Measurements from ENCODE around the gene BCR. TPM values are rescaled to one million over a fixed set of nuclear protein-coding genes. Genes with fewer than 3 reads are reported as not detected.

The BCR gene
- total RNA-seq, 2 experiments from 2014 or later, result 42.2 to 51.3 TPM

DNA sequence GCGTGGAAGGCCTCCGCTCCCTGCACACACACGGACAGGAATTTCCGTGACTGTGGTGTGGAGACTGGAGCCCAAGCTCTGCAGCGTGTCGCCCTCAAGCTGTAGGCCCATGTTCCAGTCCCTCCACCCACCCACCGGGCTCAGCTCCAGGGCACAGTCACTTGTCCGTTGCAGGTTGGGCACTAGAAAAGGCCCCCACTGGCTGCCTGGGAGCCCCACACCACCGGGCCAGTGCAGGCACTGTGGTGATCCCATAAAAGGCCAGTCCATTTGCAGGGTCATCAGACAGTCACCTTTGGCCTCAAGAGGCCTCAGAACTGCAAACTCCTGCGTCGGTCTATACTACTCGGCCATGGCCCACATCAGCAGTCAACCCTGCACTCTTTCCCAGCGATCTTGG is 18.7 kb upstream of the BCR start:
- Histone ChIP-seq H2AFZ (ENCODE audit: low read length) (no peak overlapping the region), H3K4me3 (ENCODE audit: low read depth, low read length, poor library complexity, severe bottlenecking) (no peak overlapping the region), H3K9me2 (ENCODE audit: insufficient read depth, low read length) (no peaks in the 10 kb centered on the region), H3K4me2 (ENCODE audit: low read length) (no peak overlapping the region), H4K20me1 (ENCODE audit: insufficient read depth, low read length) (no peaks in the 10 kb centered on the region), H3K27ac (ENCODE audit: low read depth, low read length, poor library complexity, severe bottlenecking) (no peak overlapping the region), H3K36me3 (ENCODE audit: insufficient read depth, low read length) (no peaks in the 10 kb centered on the region), H3K9me3 (ENCODE audit: low read length) (no peaks in the 10 kb centered on the region), H3K79me2 (ENCODE audit: insufficient read depth, low read depth, low read length) (no peaks in the 10 kb centered on the region), H3K4me1 (ENCODE audit: insufficient read depth, low read length, poor library complexity, severe bottlenecking) (peaks cover 19% of the 10 kb centered on the region)
- intact Hi-C loops (cut with micrococcal nuclease; ENCODE audit: unreplicated experiment), result no loop called here
- TF ChIP-seq, protein P1, sequence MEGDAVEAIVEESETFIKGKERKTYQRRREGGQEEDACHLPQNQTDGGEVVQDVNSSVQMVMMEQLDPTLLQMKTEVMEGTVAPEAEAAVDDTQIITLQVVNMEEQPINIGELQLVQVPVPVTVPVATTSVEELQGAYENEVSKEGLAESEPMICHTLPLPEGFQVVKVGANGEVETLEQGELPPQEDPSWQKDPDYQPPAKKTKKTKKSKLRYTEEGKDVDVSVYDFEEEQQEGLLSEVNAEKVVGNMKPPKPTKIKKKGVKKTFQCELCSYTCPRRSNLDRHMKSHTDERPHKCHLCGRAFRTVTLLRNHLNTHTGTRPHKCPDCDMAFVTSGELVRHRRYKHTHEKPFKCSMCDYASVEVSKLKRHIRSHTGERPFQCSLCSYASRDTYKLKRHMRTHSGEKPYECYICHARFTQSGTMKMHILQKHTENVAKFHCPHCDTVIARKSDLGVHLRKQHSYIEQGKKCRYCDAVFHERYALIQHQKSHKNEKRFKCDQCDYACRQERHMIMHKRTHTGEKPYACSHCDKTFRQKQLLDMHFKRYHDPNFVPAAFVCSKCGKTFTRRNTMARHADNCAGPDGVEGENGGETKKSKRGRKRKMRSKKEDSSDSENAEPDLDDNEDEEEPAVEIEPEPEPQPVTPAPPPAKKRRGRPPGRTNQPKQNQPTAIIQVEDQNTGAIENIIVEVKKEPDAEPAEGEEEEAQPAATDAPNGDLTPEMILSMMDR (conservative IDR thresholded peaks at IDR 0.05; ENCODE audit: low read length), result no peak
- no peak for TF ChIP-seq EZH2phosphoT487 (IDR thresholded peaks at IDR 0.05; ENCODE audit: borderline replicate concordance, low read depth, low read length)
- BruUV-seq (replicated peaks), result no TSS peak
- DNase-seq (ENCODE audit: low spot score), result no peak
- CTCF ChIA-PET (ENCODE audit: unreplicated experiment), result no interaction called here
- POLR2A ChIA-PET, result no interaction called here

DNA sequence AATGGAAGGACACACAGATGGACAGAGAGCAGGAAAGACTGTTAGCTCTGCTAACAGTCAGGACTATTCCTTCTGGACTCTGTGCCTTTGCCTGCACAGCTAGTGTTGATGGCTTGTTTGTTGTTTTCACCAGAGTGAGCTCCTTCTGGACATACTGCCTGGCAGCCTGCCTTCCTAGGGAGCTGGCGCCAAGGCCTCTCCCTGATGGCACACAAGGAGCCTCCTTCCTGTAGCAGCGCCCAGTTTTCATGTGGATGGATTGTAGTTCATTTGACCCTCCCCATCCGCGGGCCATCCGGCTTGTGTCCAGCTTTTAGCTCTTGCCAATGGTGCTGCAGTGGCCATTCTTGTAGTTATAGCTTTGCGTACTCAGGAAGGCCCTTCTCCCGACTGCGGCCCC is 16.6 kb upstream of the BCR start:
- intact Hi-C loops (cut with micrococcal nuclease; ENCODE audit: unreplicated experiment), result no loop called here
- POLR2A ChIA-PET, result interaction anchor here (0.6 to 1.5 kb wide), 4 partner anchors 9 to 105 kb away, joined by 3 to 9 read pairs (median 4); partner anchors contain the start of gene RAB36
- Histone ChIP-seq H3K27ac (ENCODE audit: low read depth, low read length, poor library complexity, severe bottlenecking) (no peak overlapping the region), H3K4me3 (ENCODE audit: low read depth, low read length, poor library complexity, severe bottlenecking) (no peak overlapping the region), H3K9me3 (ENCODE audit: low read length) (no peaks in the 10 kb centered on the region), H4K20me1 (ENCODE audit: insufficient read depth, low read length) (no peaks in the 10 kb centered on the region), H2AFZ (ENCODE audit: low read length) (no peak overlapping the region), H3K36me3 (ENCODE audit: insufficient read depth, low read length) (no peaks in the 10 kb centered on the region), H3K4me1 (ENCODE audit: insufficient read depth, low read length, poor library complexity, severe bottlenecking) (no peaks in the 10 kb centered on the region), H3K9me2 (ENCODE audit: insufficient read depth, low read length) (no peaks in the 10 kb centered on the region), H3K4me2 (ENCODE audit: low read length) (no peak overlapping the region), H3K79me2 (ENCODE audit: insufficient read depth, low read depth, low read length) (no peaks in the 10 kb centered on the region)
- TF ChIP-seq, protein P1 (conservative IDR thresholded peaks at IDR 0.05; ENCODE audit: low read length), result no peak
- no peak for TF ChIP-seq EZH2phosphoT487 (IDR thresholded peaks at IDR 0.05; ENCODE audit: borderline replicate concordance, low read depth, low read length)
- CTCF ChIA-PET (ENCODE audit: unreplicated experiment), result interaction anchor here (0.6 kb wide), 1 partner anchor 137 kb away, joined by 3 read pairs; no protein-coding TSS in a partner anchor
- DNase-seq (ENCODE audit: low spot score), result no peak
- no TSS peak for BruUV-seq (replicated peaks)

DNA sequence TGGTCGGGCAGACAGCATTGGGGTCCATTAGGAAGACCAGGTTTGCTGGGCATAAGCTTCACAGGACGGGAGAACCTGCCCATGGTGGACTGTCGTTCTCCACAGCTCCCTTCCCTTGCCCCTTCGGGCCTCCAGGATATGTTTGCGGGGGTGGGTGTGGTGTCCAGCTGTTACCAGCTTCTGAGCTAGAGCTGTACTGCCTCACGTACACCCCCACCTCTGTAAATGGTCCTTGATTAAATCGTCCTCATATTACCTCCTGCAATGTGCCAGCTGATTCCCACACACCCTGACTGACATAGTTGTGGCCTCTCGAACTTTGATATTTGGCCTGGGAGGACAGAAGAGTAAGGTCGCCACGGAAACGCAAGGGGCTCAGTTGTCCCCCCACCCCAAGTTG is 16.2 kb upstream of the BCR start:
- ChIA-PET CTCF (ENCODE audit: unreplicated experiment) (interaction anchor here (0.6 kb wide), 1 partner anchor 138 kb away, joined by 3 read pairs; no protein-coding TSS in a partner anchor), POLR2A (interaction anchor here (0.7 to 1.5 kb wide), 3 partner anchors 8 to 19 kb away, joined by 3 to 9 read pairs (median 4); partner anchors contain the start of gene RAB36)
- Histone ChIP-seq H3K4me2 (ENCODE audit: low read length) (no peak overlapping the region), H3K9me2 (ENCODE audit: insufficient read depth, low read length) (no peaks in the 10 kb centered on the region), H3K27ac (ENCODE audit: low read depth, low read length, poor library complexity, severe bottlenecking) (no peak overlapping the region), H3K4me1 (ENCODE audit: insufficient read depth, low read length, poor library complexity, severe bottlenecking) (no peaks in the 10 kb centered on the region), H4K20me1 (ENCODE audit: insufficient read depth, low read length) (no peaks in the 10 kb centered on the region), H3K4me3 (ENCODE audit: low read depth, low read length, poor library complexity, severe bottlenecking) (no peak overlapping the region), H3K9me3 (ENCODE audit: low read length) (no peaks in the 10 kb centered on the region), H3K79me2 (ENCODE audit: insufficient read depth, low read depth, low read length) (no peaks in the 10 kb centered on the region), H2AFZ (ENCODE audit: low read length) (no peak overlapping the region), H3K36me3 (ENCODE audit: insufficient read depth, low read length) (no peaks in the 10 kb centered on the region)
- intact Hi-C loops (cut with micrococcal nuclease; ENCODE audit: unreplicated experiment), result no loop called here
- TF ChIP-seq EZH2phosphoT487 (IDR thresholded peaks at IDR 0.05; ENCODE audit: borderline replicate concordance, low read depth, low read length), result no peak
- TF ChIP-seq, protein P1 (conservative IDR thresholded peaks at IDR 0.05; ENCODE audit: low read length), result no peak
- BruUV-seq (replicated peaks), result no TSS peak
- DNase-seq (ENCODE audit: low spot score), result no peak
